Mammary epithelial cell (primary cell): ENCODE results near the gene MEGF11.

ENCODE experiments used
- CTCF ChIP-seq, 2 donors: IDR thresholded peaks in 1 of 2; conservative IDR thresholded peaks in 1 of 2; 2 replicates each; pipeline ENCODE4 v1.5.1; 2011 to 2012; ENCODE audit warnings: inconsistent platforms in 2 of 2, low read length in 2 of 2, mild to moderate bottlenecking in 2 of 2, control low read depth in 1 of 2, low read depth in 1 of 2; ENCODE audit not compliant: insufficient read depth in 1 of 2; ENCODE audit errors: extremely low read depth in 1 of 2
- EZH2 ChIP-seq: IDR thresholded peaks from 2 replicates; pipeline ENCODE4 v1.6.1; 2012; ENCODE audit warnings: low read length, inconsistent platforms, borderline replicate concordance

- TF ChIP-seq CTCF (conservative IDR thresholded peaks at IDR 0.05 in 1 of 2, IDR thresholded peaks at IDR 0.05 in 1 of 2; ENCODE audit: extremely low read depth in 1 of 2, insufficient read depth in 1 of 2, low read depth in 1 of 2, low read length in 2 of 2) = no peak
- no peak for TF ChIP-seq EZH2
Observed at GRCh38 chr15:66133247-66133885, 120.2 kb downstream of the MEGF11 start.
